ENCODE data around the gene CISH.

DNA sequence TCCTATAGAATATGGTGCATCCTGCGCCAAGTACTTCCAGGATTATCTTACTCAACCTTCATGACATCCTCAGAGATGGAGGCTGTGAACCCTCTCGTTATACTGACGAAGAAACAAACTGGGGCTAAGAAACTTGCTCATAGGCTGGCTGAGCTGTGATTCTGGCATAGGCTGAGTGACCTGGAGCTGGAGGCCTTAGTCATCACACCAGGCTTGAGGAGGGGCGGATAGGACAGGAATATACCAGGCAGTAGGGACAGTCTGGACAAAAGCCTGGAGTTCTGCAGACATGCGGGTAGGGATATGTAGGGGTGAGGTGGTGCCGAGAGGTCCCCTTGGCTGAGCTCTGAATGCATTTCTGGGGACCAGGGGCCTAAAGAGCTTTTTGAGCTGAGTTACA lies 24.2 kb downstream of the CISH start:
- TF ChIP-seq CTCF (IDR thresholded peaks at IDR 0.05 in 4 of 5, conservative IDR thresholded peaks at IDR 0.05 in 1 of 5) (no peak), POLR2A (IDR thresholded peaks at IDR 0.05) (peak; percentile 36 to 39)
